Measurements from ENCODE around the gene PARP14.

Gene PARP14

GRCh38 chr3:122671553-122671952, 9.1 kb upstream of the PARP14 start:
- DNase-seq (ENCODE audit: low read depth in 2 of 2), result no peak
- H3K4me3 ChIP-seq (replicated peaks in 1 of 2; ENCODE audit: low read depth in 2 of 2, low read length in 2 of 2), result no peak overlapping the region

GRCh38 chr3:122674339-122674738, 6.3 kb upstream of the PARP14 start:
- no peak overlapping the region for H3K4me3 ChIP-seq (replicated peaks in 1 of 2; ENCODE audit: low read depth in 2 of 2, low read length in 2 of 2)
- TF ChIP-seq, protein P1, sequence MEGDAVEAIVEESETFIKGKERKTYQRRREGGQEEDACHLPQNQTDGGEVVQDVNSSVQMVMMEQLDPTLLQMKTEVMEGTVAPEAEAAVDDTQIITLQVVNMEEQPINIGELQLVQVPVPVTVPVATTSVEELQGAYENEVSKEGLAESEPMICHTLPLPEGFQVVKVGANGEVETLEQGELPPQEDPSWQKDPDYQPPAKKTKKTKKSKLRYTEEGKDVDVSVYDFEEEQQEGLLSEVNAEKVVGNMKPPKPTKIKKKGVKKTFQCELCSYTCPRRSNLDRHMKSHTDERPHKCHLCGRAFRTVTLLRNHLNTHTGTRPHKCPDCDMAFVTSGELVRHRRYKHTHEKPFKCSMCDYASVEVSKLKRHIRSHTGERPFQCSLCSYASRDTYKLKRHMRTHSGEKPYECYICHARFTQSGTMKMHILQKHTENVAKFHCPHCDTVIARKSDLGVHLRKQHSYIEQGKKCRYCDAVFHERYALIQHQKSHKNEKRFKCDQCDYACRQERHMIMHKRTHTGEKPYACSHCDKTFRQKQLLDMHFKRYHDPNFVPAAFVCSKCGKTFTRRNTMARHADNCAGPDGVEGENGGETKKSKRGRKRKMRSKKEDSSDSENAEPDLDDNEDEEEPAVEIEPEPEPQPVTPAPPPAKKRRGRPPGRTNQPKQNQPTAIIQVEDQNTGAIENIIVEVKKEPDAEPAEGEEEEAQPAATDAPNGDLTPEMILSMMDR (IDR thresholded peaks at IDR 0.05; ENCODE audit: low read depth, low read length), result no peak
- no peak for DNase-seq (ENCODE audit: low read depth in 2 of 2)

More at GRCh38 chr3:122671553-122671952, 9.1 kb upstream of the PARP14 start:
- TF ChIP-seq, protein P1 (IDR thresholded peaks at IDR 0.05; ENCODE audit: low read depth, low read length), result no peak

GRCh38 chr3:122676759-122677158, 3.9 kb upstream of the PARP14 start:
- H3K4me3 ChIP-seq (replicated peaks in 1 of 2; ENCODE audit: low read depth in 2 of 2, low read length in 2 of 2), result no peak overlapping the region
- TF ChIP-seq, protein P1 (IDR thresholded peaks at IDR 0.05; ENCODE audit: low read depth, low read length), result no peak
- peak; percentile 27 to 41 for DNase-seq (ENCODE audit: low read depth in 2 of 2)

- TF ChIP-seq, protein P1 (IDR thresholded peaks at IDR 0.05; ENCODE audit: low read depth, low read length), result no peak
- no peak overlapping the region for H3K4me3 ChIP-seq (replicated peaks in 1 of 2; ENCODE audit: low read depth in 2 of 2, low read length in 2 of 2)
- no peak for DNase-seq (ENCODE audit: low read depth in 2 of 2)
Observed at GRCh38 chr3:122677216-122677615, 3.4 kb upstream of the PARP14 start.

GRCh38 chr3:122678506-122678905, 2.1 kb upstream of the PARP14 start:
- TF ChIP-seq, protein P1 (IDR thresholded peaks at IDR 0.05; ENCODE audit: low read depth, low read length), result no peak
- H3K4me3 ChIP-seq (replicated peaks in 1 of 2; ENCODE audit: low read depth in 2 of 2, low read length in 2 of 2), result no peak overlapping the region
- DNase-seq (ENCODE audit: low read depth in 2 of 2), result no peak

DNA sequence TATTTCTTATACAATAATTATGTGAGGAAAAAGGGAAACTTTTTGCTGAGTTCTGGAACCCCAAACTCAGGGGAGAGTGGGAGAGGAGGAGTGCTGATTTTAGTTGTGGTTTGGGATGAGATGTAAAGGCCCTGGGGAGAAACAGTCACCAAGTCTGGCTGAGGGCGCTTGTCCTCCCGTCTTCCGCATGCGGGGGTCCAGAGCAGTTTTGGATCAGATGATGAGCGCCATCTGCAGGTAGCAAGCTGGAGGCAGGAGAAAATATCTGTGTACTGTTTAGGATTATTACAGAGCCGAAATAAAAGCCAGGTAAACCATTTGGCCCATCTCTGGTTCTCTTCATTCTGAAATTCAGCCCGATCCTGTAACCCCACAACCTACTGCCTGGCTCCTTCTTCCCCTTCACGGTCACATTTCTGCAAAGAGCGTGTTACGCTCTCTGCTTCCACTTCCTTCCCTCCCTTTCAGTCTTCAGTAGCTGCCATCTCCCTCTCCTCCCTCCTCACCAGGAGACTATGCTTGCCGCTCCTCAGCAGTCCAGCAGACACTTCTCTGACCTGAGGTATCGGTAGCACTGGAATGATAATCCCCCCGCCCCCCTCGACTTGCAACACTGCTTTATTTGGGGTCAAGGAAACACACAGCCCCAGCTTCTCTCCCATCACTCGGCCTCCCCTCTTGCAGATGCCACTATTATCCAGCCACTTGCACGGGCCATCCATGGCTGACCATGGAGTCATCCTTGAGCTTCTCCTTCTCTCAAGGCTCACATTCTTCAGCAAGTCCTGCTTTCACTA, 1.4 kb upstream of the PARP14 start:
- peak; percentile 83 to 87 for DNase-seq (ENCODE audit: low read depth in 2 of 2)
- TF ChIP-seq, protein P1 (IDR thresholded peaks at IDR 0.05; ENCODE audit: low read depth, low read length), result peak; percentile 78
- peak overlapping the region; percentile 27 to 85 for H3K4me3 ChIP-seq (replicated peaks in 1 of 2; ENCODE audit: low read depth in 2 of 2, low read length in 2 of 2)

Data from cardiac fibroblast (primary cell).